Caco-2 (cell line): ENCODE measurements around the gene TSHR. TPM values are rescaled to one million over a fixed set of nuclear protein-coding genes. Genes with fewer than 3 reads are reported as not detected.

ENCODE experiments used
- BruUV-seq: library from RNA; stranded (reverse); fragments of 400-500 nt; replicated peaks from 2 replicates; lab custom pipeline; 2021; lab: Mats Ljungman, UMichigan
- CTCF ChIA-PET: fragments of 300-600 bp; sonication (Branson Sonifier 250); formaldehyde crosslinking; loops from one replicate; lab custom pipeline; 2022; ENCODE audit warnings: antibody characterized with exemption; lab: Charles Lee
- POLR2A ChIA-PET: fragments of 300-600 bp; sonication (Branson Sonifier 250); formaldehyde crosslinking; loops from one replicate; lab custom pipeline; 2022; ENCODE audit warnings: antibody characterized with exemption; lab: Charles Lee
- DNase-seq, 2 experiments: peaks; one replicate each; pipeline versions ENCODE4 v3.0.0 to v3.0.0-alpha.2; 2020 to 2022
- H3K27me3 ChIP-seq: replicated peaks from 2 replicates; pipeline ENCODE4 v1.6.0; 2011; ENCODE audit warnings: low read length; ENCODE audit not compliant: control insufficient read depth, insufficient read depth
- H3K36me3 ChIP-seq: 2 replicates; pipeline ENCODE4 v1.5.1; 2011; ENCODE audit warnings: low read length; ENCODE audit not compliant: control insufficient read depth, insufficient read depth
- H3K4me1 ChIP-seq: fragments of 250-450 bp; sonication (Bioruptor Pico); 2 replicates; pipeline ENCODE4 v1.5.1; 2020; ENCODE audit warnings: mild to moderate bottlenecking
- H3K4me3 ChIP-seq: 2 replicates; pipeline ENCODE4 v1.5.1; 2011; ENCODE audit warnings: low read depth, mild to moderate bottlenecking, control low read depth, low read length
- H3K9me3 ChIP-seq: fragments of 250-450 bp; sonication (Bioruptor Pico); 2 replicates; pipeline ENCODE4 v1.5.1; 2020; ENCODE audit warnings: mild to moderate bottlenecking, moderate library complexity
- H3K27ac Mint-ChIP-seq: one replicate; pipeline ENCODE4 v1.8.0; 2022; ENCODE audit warnings: mixed read lengths; ENCODE audit not compliant: unreplicated experiment
- H3K27me3 Mint-ChIP-seq: one replicate; pipeline ENCODE4 v1.8.0; 2022; ENCODE audit warnings: mixed read lengths; ENCODE audit not compliant: insufficient read depth, unreplicated experiment
- H3K36me3 Mint-ChIP-seq: one replicate; pipeline ENCODE4 v1.8.0; 2022; ENCODE audit warnings: mild to moderate bottlenecking, mixed read lengths; ENCODE audit not compliant: insufficient read depth, unreplicated experiment
- H3K4me1 Mint-ChIP-seq: one replicate; pipeline ENCODE4 v1.8.0; 2022; ENCODE audit warnings: low read depth, mixed read lengths; ENCODE audit not compliant: unreplicated experiment
- H3K4me3 Mint-ChIP-seq: one replicate; pipeline ENCODE4 v1.8.0; 2022; ENCODE audit warnings: mild to moderate bottlenecking, moderate library complexity, mixed read lengths; ENCODE audit not compliant: unreplicated experiment
- H3K9me3 Mint-ChIP-seq: one replicate; pipeline ENCODE4 v1.8.0; 2022; ENCODE audit warnings: mixed read lengths; ENCODE audit not compliant: unreplicated experiment
- CTCF ChIP-seq, 2 experiments: fragments of 200-600 bp in 1 of 2; IDR thresholded peaks; 1 replicate in 1 of 2; 2 replicates in 1 of 2; pipeline versions ENCODE4 v1.5.1 to v1.8.0; 2011 to 2022; ENCODE audit warnings: antibody characterized with exemption in 1 of 2, control low read depth in 1 of 2, inconsistent platforms in 1 of 2, low read depth in 1 of 2, low read length in 1 of 2, mild to moderate bottlenecking in 1 of 2, moderate library complexity in 1 of 2; ENCODE audit not compliant: insufficient read depth in 1 of 2, severe bottlenecking in 1 of 2, unreplicated experiment in 1 of 2
- intact Hi-C: fragments of 100-400 bp; cut with micrococcal nuclease; formaldehyde crosslinking; loops from one replicate; pipeline ENCODE4 v1.10.0; 2022; ENCODE audit not compliant: unreplicated experiment
- total RNA-seq: library from RNA; stranded (reverse); gene quantifications from 2 replicates; pipeline ENCODE4 v1.2.3, GENCODE V29; 2022

Gene TSHR
- total RNA-seq, 1 experiment from 2014 or later: not detected

- no peak for TF ChIP-seq CTCF (IDR thresholded peaks at IDR 0.05; ENCODE audit: insufficient read depth in 1 of 2, low read depth in 1 of 2, low read length in 1 of 2, severe bottlenecking in 1 of 2, unreplicated experiment in 1 of 2)
- BruUV-seq: no TSS peak
Observed at GRCh38 chr14:81103443-81103842, 148.0 kb downstream of the TSHR start.

GRCh38 chr14:81105378-81105777 lies 150.0 kb downstream of the TSHR start:
- H3K4me3 Mint-ChIP-seq: no peak overlapping the region
- H3K27me3 Mint-ChIP-seq: peaks cover 6% of the 10 kb centered on the region
- no peak for DNase-seq
- POLR2A ChIA-PET: no interaction called here
- H3K27ac Mint-ChIP-seq: no peak overlapping the region
- Histone ChIP-seq H3K9me3 (no peaks in the 10 kb centered on the region), H3K4me3 (no peak overlapping the region), H3K27me3 (no peaks in the 10 kb centered on the region), H3K36me3 (no peaks in the 10 kb centered on the region), H3K4me1 (no peaks in the 10 kb centered on the region)
- BruUV-seq: no TSS peak
- no peaks in the 10 kb centered on the region for H3K36me3 Mint-ChIP-seq
- no peaks in the 10 kb centered on the region for H3K9me3 Mint-ChIP-seq
- no peaks in the 10 kb centered on the region for H3K4me1 Mint-ChIP-seq
- no peak for TF ChIP-seq CTCF (IDR thresholded peaks at IDR 0.05; ENCODE audit: insufficient read depth in 1 of 2, low read depth in 1 of 2, low read length in 1 of 2, severe bottlenecking in 1 of 2, unreplicated experiment in 1 of 2)
- intact Hi-C loops: no loop called here
- CTCF ChIA-PET: no interaction called here

More at GRCh38 chr14:81103443-81103842, 148.0 kb downstream of the TSHR start:
- Mint-ChIP-seq H3K4me1 (no peaks in the 10 kb centered on the region), H3K36me3 (no peaks in the 10 kb centered on the region), H3K9me3 (no peaks in the 10 kb centered on the region), H3K27ac (no peak overlapping the region), H3K27me3 (peaks cover 6% of the 10 kb centered on the region), H3K4me3 (no peak overlapping the region)
- H3K27me3 ChIP-seq: no peaks in the 10 kb centered on the region
- DNase-seq: no peak
- intact Hi-C loops: no loop called here
- POLR2A ChIA-PET: no interaction called here
- H3K4me3 ChIP-seq: no peak overlapping the region
- H3K9me3 ChIP-seq: no peaks in the 10 kb centered on the region
- CTCF ChIA-PET: no interaction called here
- H3K36me3 ChIP-seq: no peaks in the 10 kb centered on the region
- no peaks in the 10 kb centered on the region for H3K4me1 ChIP-seq

- no peak overlapping the region for H3K27ac Mint-ChIP-seq
- H3K27me3 Mint-ChIP-seq: peaks cover 6% of the 10 kb centered on the region
- Histone ChIP-seq H3K4me1 (no peaks in the 10 kb centered on the region), H3K27me3 (no peaks in the 10 kb centered on the region), H3K4me3 (no peak overlapping the region), H3K9me3 (no peaks in the 10 kb centered on the region), H3K36me3 (no peaks in the 10 kb centered on the region)
- no peaks in the 10 kb centered on the region for H3K9me3 Mint-ChIP-seq
- CTCF ChIA-PET: no interaction called here
- no peak overlapping the region for H3K4me3 Mint-ChIP-seq
- H3K4me1 Mint-ChIP-seq: no peaks in the 10 kb centered on the region
- no peak for TF ChIP-seq CTCF (IDR thresholded peaks at IDR 0.05; ENCODE audit: insufficient read depth in 1 of 2, low read depth in 1 of 2, low read length in 1 of 2, severe bottlenecking in 1 of 2, unreplicated experiment in 1 of 2)
- no peaks in the 10 kb centered on the region for H3K36me3 Mint-ChIP-seq
- intact Hi-C loops: no loop called here
- DNase-seq: no peak
- POLR2A ChIA-PET: no interaction called here
- BruUV-seq: no TSS peak
Observed at GRCh38 chr14:81105961-81106360, 150.5 kb downstream of the TSHR start.
